ENCODE results near the gene SCO2.

SCO2 gene

GRCh38 chr22:50517495-50518260 lies 7.7 kb downstream of the SCO2 start:
- DNase-seq, result no peak

DNA sequence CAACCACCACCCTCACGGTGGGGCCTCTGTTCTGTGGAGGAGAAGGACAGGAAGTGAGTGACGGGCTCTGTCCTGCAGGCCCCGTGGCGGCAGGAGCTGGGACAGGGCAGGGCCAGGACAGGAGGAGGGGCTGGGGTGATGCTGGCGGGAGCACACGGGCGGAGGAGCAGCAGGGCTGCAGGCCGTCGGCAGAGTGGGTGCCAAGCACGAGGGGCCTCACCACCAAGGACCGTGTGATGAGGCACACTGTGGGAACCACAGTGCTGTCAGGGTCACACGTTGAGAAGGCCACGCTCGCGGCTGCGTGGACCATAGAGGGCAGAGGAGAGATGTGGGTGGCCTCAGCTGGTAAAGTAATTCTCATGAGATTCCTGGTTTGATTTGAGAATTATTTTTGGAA lies 8.5 kb downstream of the SCO2 start:
- no peak for DNase-seq

DNA sequence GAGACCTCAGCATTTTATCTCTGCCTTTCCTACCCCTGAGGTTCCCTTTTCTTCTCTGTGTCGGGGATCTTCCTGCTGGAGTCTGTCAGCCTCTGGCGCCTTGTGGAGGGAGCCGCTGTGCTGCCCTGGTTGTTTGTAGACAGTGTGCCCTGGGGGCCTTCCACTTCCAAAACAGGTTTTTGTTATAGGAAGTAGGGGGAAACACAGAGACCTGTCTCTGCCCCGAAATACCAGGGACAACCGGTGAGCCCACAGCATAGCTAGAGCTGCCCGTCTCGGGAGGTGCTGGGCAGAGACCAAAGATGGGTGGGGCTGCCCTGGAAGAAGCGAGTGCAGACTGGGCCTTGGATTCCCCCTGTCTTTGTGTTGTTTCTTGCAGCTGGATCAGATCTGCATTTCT lies 9.3 kb downstream of the SCO2 start:
- DNase-seq, result no peak

DNA sequence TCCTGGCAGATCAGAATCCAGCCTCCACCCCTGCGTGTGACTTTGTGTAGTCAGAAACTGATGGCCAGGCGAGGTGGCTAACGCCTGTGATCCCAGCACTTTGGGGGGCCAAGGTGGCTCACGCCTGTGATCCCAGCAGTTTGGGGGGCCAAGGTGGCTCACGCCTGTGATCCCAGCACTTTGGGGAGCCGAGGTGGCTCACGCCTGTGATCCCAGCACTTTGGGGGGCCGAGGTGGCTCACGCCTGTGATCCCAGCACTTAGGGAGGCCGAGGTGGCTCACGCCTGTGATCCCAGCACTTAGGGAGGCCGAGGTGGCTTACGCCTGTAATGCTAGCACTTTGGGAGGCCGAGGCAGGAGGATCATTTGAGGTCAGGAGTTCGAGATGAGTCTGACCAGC lies 12.2 kb downstream of the SCO2 start:
- DNase-seq, result no peak

DNA sequence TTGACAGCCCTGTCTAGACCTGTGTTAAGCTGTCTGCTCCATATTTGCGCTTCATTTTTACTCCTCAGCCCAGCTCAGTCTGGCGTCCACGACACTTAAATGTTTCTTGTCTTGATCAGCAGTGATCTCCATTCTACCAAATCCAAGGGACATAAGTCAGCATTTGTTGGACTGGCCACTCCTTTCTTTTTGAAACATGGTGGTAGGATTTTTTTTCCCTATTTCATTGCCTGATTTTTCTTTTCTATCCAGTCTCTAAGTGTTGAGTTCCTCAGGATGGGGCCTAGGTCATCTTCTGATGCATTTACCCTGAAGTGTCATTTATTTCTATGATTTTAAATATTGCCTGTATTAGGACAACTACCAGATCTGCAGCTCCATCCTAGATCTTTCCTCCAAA lies 16.5 kb downstream of the SCO2 start:
- no peak for DNase-seq

GRCh38 chr22:50507991-50508884 lies 17.2 kb downstream of the SCO2 start, which contains the start of gene NCAPH2:
Gene NCAPH2, plus strand, starts transcription at chr22:50508224. Its CDS starts 114 bp downstream, at chr22:50508338.
- peak; percentile 99 for DNase-seq

DNA sequence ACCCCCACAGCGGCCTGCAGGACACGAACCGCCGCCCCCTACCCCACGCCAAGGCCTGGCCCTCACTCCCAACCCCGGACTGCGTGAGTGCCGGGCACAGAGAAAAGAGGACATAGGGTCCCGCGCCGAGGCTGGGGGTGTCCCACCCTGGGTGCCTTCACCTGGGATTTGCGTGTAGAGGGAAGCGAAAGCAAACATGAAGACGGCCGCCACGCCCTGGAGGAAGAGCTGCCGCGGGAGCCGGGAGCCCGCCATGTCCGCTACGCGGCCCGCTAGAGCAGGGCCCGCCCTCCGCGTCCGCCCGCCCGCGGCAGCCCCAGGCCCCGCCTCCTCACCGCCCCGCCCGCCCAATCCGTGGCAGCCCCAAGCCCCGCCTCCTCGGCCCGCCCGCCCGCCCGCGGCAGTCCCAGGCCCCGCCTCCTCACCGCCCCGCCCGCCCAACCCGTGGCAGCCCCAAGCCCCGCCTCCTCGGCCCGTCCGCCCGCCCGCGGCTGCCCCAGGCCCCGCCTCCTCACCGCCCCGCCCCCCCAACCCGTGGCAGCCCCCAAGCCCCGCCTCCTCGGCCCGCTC lies 17.9 kb downstream of the SCO2 start, which contains the start of gene LMF2:
Gene LMF2, minus strand, starts transcription at position 282 of the 570 bp plus-strand sequence. Its CDS starts 27 bp downstream, at position 255.
- no peak for DNase-seq

DNA sequence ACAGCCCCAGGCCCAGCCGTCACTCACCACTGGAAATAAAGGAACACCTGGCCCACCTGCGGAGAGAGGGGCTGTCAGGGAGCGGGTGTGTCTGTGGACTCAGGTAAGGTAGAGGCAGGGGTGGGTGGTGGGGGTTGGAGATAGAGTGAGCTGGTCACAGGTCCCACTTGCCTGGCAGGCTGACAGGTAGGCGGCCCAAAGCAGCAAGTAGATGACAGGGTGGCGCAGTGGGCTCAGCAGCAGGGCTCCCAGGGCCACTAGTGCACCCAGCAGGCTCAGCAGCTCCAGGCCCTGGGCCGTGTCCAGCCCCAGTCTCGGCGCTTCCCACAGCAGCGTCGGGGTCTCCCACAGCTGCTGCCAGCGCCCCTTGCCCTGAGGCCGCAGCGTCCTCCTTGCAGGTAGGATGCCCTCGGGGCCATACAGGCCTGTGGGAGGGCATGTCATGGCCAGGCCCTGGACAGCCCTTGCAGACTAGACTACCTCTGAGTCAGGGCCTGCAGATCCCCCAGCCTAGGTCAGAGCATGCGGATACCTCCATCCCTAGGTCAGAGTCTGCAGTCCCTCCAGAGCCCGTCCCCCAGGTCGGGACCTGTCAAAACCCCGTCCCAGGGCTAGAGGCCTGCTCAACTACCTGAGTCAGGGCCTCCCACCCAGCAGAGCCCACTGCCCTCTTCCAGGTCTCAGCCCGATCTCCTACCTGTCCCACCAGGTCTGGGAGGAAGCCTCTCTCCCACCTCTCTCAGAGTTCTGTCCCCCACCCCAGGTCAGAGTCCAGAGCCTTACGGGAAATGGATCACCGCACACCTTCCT lies 18.6 kb downstream of the SCO2 start:
- peak; percentile 42 for DNase-seq

DNA sequence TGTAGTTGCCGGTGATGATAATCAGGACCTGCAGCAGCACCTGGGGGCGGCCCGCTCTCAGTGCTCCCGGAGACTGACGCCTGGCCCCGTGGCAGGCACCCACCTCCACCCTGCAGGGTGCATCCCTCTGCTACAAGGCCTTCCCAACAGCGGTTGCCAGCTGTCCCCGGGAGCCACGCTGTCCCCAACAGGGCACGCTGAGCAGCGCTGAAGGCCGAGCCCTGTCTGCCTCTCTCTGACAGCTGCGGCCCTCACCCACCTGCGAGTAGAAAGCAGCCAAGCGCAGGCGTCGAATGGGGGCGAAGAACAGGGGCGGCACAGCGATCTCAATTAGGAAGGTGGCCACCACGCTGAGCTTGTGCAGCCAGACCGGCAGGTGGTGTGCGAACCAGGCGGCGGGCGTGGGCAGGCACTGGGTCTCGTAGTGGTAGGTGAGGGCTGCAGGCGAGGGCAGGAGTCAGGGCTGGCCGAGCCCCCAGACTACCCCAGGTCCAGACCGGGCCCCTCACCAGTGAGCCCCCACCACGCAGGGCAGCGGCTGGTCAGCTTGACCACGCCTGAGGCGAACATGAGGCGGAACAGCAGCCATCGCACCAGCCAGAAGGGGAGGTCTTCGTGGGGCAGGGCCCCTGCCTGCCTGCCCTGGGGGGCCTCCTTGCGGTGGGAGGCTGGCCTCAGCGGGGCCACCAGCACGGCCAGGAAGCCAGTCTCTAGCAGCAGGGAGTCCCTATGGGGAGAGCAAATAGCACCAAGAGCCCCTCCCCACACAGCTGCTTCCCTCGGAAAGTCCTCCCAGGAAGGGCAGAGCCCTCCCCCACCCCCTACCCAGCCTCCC lies 19.4 kb downstream of the SCO2 start:
- DNase-seq, result no peak

- DNase-seq, result no peak
Observed at GRCh38 chr22:50505276-50505775, 20.1 kb downstream of the SCO2 start.

DNA sequence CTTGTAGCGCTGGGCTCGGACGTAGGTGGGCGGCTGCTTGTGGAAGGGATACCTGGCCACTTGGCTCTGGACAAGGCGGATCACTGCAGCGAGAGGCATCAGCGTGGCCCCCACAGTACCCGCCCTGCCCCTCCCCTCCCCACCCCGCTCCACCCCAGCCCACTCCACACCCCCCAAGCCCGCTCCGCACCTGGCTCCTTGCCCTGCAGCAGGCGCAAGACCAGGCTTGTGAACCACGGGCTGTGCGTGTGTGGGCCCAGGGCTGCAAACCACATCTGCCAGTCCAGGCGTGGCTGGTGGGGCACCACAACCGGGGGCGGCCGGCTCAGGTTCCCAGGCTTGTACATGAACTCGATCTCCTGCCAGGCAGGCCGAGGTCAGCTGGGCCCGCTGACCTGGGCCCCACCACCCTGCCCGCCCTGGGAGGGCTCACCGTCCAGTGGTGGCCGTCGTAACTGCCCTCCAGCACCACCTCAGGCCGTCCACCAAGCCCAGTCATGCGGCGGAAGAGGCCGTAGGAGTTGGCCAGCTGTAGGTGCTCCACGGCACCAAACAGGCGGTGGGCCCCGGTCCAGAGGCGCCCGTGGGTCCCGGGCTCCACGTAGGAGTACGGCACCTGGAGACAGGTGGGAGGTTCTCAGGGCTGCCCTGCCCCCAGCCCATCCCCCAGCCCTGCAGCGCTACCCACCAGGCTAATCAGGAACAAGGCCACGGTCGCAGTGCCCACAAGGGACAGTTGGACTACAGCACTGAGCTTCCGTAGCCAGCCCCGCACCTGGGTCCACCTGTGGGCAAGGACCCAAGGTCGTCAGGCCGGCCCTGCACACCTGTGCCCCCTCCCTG lies 20.8 kb downstream of the SCO2 start:
- DNase-seq, result no peak

DNA sequence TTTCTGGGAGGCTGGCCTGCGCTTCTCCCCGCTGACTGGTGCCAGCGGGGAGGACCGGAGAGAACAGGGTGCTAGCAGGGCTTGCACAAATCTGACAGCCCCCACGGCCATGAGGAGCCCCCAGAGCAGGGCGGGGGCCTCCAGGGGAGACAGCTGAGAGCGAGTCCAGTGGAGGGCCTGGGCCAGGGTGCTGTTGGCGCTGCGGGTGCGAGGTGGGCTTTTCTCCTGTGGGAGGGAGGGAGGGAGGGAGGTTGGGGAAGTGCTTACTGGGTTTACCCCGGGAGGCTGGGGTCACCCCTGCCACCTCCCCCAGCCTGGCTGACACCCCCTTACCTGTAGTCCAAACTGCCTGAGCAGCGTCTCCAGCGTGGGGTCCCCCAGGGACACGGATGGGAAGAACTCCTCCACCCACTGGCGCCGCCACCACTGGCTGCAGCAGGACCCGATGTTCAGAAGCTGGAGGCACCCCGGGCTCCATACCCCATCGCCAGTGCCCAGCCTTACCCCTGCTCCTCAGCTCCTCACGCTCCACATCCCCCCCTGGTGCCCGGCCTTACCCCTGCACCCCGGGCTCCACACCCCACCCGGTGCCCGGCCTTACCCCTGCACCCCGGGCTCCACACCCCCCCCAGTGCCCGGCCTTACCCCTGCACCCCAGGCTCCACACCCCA lies 21.8 kb downstream of the SCO2 start:
- no peak for DNase-seq

DNA sequence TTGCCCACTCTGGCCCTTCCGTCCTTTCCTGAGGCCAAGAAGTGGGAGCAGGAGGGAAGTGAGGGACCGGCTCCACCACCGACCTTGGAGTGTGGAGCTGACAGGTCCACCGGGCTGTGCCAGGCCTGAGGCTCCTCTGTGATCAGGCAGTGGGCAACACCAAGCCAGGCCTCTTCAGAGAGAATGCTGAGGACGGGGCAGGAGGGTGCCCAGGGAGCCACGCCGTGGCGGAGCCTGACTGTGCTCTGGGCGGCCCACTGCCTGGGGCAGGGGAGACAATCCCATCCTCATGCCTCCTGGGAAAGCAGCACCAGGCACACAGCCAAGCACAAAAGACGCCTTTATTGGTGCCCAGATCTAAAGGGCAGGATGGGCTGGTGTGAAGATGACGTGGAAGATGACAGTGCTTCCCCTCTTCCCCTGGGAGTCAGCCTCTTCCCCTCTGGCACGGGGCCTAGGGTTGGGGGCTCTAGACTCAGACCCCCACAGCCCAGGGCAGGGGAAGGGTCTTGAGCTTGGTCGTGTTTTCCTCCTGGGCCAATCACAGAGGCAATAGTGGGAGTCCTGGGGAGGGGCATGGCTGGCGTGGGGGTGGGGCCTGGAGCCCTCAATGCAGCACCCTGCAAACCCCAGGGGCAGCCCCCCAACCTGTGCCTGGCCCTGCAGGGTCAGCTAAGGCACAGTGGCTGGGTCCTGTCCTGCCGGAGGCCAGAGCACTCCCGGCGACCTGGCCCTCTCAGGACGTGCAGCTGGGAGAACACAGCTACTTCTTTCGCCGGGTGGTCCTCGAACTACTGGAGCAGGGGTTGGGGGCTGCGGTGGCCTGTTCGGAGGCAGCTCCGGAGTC lies 22.5 kb downstream of the SCO2 start:
- no peak for DNase-seq

GRCh38 chr22:50502096-50502495 lies 23.3 kb downstream of the SCO2 start:
- no peak for DNase-seq

DNA sequence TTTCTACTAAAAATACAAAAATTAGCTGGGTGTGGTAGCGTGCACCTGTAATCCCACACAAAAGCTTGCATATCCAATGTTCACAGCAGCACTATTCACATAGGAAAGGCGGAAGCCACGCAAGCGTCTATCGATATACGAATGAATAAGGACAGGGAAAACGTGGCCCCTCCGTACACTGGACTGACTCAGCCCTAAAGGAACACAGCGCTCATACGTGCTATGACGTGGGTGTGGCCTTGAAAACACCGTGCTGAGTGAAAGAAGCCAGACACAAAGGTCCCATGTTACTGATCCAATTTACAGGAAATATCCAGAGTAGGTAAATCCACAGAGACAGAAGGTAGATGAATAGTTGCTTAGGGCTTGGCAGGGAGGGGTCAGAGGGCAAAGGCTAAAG lies 24.9 kb downstream of the SCO2 start:
- no peak for DNase-seq

- peak; percentile 81 for DNase-seq
Observed at GRCh38 chr22:50498322-50498890, 27.0 kb downstream of the SCO2 start.

- no peak for DNase-seq
Observed at GRCh38 chr22:50497093-50497492, 28.3 kb downstream of the SCO2 start.

DNA sequence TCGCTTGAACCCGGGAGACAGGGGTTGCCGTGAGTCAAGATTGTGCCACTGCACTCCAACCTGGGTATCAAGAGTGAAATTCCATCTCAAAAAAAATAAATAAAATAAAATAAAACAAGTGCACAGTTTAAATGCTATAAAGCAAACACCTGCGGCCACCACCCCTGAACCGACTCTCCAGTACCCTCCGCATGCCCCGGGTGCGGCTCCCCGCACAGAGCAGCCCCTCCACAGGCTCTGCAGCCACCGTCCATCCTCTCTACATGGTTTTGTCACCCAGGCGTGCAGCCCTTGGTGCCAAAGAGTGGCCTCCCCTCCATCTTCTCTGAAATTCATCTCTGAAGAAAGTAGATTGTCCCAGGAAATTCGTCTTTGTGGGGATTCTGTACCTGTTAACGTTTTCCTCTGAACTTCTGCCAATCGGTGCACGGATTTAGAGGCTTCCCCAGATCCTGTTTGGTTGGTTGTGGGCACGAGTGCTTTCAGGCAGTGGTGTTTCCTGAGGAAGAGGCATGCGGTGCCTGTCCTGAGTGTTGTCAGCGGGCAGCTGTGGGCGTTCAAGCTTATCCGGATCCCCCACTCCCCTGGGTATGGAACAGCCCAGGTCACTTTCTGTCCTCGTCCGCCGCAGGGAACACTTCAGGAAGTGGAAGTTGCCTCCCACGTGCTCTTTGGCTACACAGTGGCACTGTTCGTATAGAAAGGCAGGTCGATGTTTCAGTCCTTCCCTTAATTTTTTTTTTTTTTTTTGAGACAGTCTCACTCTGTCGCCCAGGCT lies 34.7 kb downstream of the SCO2 start:
- no peak for DNase-seq
